Measurements from ENCODE around the gene RETN.

The RETN gene

GRCh38 chr19:7669641-7670040 lies 792 bp downstream of the RETN start:
- no peak overlapping the region for H3K27ac Mint-ChIP-seq
- no peaks in the 10 kb centered on the region for H3K9me3 Mint-ChIP-seq
- no peaks in the 10 kb centered on the region for H3K36me3 Mint-ChIP-seq
- H3K27me3 Mint-ChIP-seq: peaks cover 17% of the 10 kb centered on the region
- H3K4me1 Mint-ChIP-seq: peaks cover 20% of the 10 kb centered on the region
- H3K4me3 Mint-ChIP-seq: peak overlapping the region; percentile 20

DNA sequence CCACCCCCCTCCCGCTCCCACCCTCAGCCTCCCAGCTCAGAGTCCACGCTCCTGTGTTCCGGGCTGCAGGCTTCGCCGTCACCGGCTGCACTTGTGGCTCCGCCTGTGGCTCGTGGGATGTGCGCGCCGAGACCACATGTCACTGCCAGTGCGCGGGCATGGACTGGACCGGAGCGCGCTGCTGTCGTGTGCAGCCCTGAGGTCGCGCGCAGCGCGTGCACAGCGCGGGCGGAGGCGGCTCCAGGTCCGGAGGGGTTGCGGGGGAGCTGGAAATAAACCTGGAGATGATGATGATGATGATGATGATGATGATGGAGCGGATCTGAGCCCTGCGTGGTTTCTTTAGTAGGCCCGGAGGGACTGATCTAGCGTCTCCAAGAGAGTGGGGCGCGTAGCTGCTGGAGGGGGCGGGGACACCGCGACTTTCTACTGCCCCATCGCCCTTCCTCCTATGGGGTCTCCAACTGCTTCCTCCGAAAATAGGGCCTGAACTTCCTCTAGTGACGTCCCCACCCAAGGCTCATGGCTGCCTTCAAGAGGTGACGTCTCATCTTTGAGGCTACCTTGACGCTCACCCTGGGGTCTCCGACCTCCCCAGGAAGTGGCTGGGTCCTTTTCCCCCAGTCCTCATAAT lies 1.4 kb downstream of the RETN start:
- H3K9me3 Mint-ChIP-seq: no peaks in the 10 kb centered on the region
- H3K4me3 Mint-ChIP-seq: peak overlapping the region; percentile 67
- H3K27me3 Mint-ChIP-seq: peaks cover 17% of the 10 kb centered on the region

GRCh38 chr19:7670790-7671189 lies 1.9 kb downstream of the RETN start:
- Mint-ChIP-seq H3K9me3 (no peaks in the 10 kb centered on the region), H3K27ac (no peak overlapping the region), H3K4me3 (peak overlapping the region; percentile 67), H3K36me3 (no peaks in the 10 kb centered on the region), H3K4me1 (peaks cover 22% of the 10 kb centered on the region), H3K27me3 (peaks cover 18% of the 10 kb centered on the region)

More for the DNA sequence above, 1.4 kb downstream of the RETN start:
- H3K4me1 Mint-ChIP-seq: peaks cover 21% of the 10 kb centered on the region
- no peaks in the 10 kb centered on the region for H3K36me3 Mint-ChIP-seq
- no peak overlapping the region for H3K27ac Mint-ChIP-seq

DNA sequence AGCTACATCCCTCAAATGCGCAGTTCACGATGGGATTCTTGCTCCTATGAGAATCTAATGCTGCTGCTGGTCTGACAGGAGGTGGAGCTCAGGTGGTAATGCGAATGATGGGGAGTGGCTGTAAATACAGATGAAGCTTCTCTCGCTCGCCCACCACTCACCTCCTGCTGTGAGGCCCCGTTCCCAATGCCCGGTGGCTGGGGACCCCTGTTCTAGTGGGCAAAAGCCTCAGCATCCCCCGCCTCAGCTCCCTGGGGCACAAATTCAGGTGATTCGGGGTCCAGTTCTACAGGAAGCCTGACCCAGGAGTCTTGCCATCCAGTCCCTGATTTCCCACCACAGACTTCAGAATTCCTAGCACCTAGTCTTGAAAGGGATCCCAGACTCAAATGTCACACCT lies 3.7 kb downstream of the RETN start:
- Mint-ChIP-seq H3K4me3 (no peak overlapping the region), H3K27ac (no peak overlapping the region), H3K36me3 (no peaks in the 10 kb centered on the region), H3K4me1 (peaks cover 36% of the 10 kb centered on the region), H3K9me3 (no peaks in the 10 kb centered on the region), H3K27me3 (peaks cover 21% of the 10 kb centered on the region)

GRCh38 chr19:7674010-7675005 lies 5.5 kb downstream of the RETN start:
- H3K9me3 Mint-ChIP-seq: no peaks in the 10 kb centered on the region
- peaks cover 48% of the 10 kb centered on the region for H3K4me1 Mint-ChIP-seq
- no peaks in the 10 kb centered on the region for H3K36me3 Mint-ChIP-seq
- no peak overlapping the region for H3K4me3 Mint-ChIP-seq
- peaks cover 22% of the 10 kb centered on the region for H3K27me3 Mint-ChIP-seq
- H3K27ac Mint-ChIP-seq: no peak overlapping the region

GRCh38 chr19:7676376-7676775 lies 7.5 kb downstream of the RETN start:
- no peak overlapping the region for H3K4me3 Mint-ChIP-seq
- peaks cover 49% of the 10 kb centered on the region for H3K4me1 Mint-ChIP-seq
- peaks cover 16% of the 10 kb centered on the region for H3K27me3 Mint-ChIP-seq
- no peaks in the 10 kb centered on the region for H3K9me3 Mint-ChIP-seq
- no peaks in the 10 kb centered on the region for H3K36me3 Mint-ChIP-seq
- no peak overlapping the region for H3K27ac Mint-ChIP-seq

DNA sequence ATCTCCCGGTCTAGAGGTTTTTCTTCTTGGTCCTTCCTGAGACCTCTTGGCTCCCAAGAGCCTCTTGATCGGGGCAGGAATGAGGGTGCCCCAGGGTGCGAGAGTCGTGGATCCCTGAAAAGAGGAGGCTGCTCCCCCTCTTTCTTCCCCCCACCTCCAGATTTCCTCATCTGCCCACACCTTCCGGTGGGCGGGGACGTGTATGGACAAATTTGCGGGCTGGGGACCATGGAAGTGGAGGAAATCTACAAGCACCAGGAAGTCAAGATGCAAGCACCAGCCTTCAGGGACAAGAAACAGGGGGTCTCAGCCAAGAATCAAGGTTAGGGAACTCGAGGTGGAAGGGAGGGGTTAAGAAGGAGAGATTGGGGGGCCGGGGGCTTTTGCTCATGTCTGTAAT lies 8.0 kb downstream of the RETN start, which contains the start of gene MCEMP1:
Gene MCEMP1, plus strand, starts transcription at position 237 of the 400 bp plus-strand sequence. Its CDS starts 31 bp downstream, at position 268.
- Mint-ChIP-seq H3K4me1 (peaks cover 51% of the 10 kb centered on the region), H3K27me3 (peaks cover 13% of the 10 kb centered on the region), H3K36me3 (no peaks in the 10 kb centered on the region), H3K4me3 (peak within 1 kb of the TSS; percentile 31), H3K27ac (peak within 1 kb of the TSS; percentile 67), H3K9me3 (no peaks in the 10 kb centered on the region)

GRCh38 chr19:7677669-7678311 lies 8.9 kb downstream of the RETN start:
- Mint-ChIP-seq H3K9me3 (no peaks in the 10 kb centered on the region), H3K4me1 (peaks cover 56% of the 10 kb centered on the region), H3K4me3 (peak overlapping the region; percentile 31), H3K27ac (peak overlapping the region; percentile 67), H3K27me3 (peaks cover 11% of the 10 kb centered on the region), H3K36me3 (no peaks in the 10 kb centered on the region)

DNA sequence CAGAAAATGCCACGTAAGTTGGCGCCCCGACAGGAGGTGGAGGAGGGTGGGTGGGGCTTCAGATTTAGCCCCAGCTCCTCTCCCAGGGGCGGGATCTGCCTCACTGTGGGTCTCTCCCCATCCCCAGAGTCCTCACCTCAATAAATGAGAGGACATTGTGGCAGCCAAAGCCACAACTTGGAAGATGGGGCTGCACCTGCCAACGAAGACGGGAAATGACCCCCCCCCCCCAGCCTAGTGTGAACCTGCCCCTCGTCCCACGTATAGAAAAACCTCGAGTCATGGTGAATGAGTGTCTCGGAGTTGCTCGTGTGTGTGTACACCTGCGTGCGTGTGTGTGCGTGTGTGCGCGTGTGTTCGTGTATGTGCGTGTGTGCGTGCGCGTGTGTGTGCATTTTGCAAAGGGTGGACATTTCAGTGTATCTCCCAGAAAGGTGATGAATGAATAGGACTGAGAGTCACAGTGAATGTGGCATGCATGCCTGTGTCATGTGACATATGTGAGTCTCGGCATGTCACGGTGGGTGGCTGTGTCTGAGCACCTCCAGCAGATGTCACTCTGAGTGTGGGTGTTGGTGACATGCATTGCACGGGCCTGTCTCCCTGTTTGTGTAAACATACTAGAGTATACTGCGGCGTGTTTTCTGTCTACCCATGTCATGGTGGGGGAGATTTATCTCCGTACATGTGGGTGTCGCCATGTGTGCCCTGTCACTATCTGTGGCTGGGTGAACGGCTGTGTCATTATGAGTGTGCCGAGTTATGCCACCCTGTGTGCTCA lies 10.3 kb downstream of the RETN start:
- Mint-ChIP-seq H3K9me3 (no peaks in the 10 kb centered on the region), H3K27me3 (peaks cover 8% of the 10 kb centered on the region), H3K27ac (peak overlapping the region; percentile 92), H3K36me3 (no peaks in the 10 kb centered on the region), H3K4me1 (peaks cover 55% of the 10 kb centered on the region), H3K4me3 (peak overlapping the region; percentile 56)

DNA sequence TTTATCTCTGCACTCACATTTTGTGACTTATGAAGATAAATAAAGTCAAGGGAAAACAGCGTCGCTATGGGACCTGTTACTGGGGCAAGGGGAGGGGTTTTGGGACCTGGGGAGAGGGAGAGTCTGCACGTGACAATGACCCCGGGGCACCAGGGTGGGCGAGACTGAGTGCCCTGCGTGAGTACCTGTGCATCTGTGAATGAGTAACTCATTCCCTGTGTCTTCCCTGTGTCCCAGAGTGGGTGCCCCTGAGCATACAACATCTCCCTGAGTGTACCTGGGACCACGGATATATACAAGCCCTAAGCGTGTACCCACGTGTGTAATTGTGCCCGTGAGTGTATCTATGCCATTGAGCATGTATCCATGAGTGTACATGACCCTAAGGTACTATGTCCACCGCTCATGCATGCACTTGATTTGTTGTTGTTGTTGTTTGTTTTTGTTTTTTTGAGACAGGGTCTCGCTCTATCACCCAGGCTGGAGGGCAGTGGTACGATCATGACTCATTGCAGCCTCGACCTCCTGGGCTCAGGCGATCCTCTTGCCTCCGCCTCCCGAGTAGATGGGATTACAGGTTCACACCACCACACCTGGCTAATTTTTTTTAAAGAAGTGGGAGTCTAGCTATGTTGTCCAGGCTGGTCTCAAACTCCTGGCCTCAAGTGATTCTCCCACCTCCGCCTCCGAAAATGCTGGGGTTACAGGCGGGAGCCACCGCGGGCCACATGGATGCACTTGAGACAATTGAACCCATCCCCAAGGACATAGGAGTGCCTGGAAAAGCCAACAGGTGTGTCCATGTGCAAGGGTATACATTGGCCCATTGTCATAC lies 11.1 kb downstream of the RETN start:
- H3K4me3 Mint-ChIP-seq: peak overlapping the region; percentile 69
- peak overlapping the region; percentile 92 for H3K27ac Mint-ChIP-seq
- no peaks in the 10 kb centered on the region for H3K36me3 Mint-ChIP-seq
- H3K9me3 Mint-ChIP-seq: no peaks in the 10 kb centered on the region
- peaks cover 8% of the 10 kb centered on the region for H3K27me3 Mint-ChIP-seq
- H3K4me1 Mint-ChIP-seq: peaks cover 49% of the 10 kb centered on the region

GRCh38 chr19:7680606-7681339 lies 11.9 kb downstream of the RETN start, which contains the start of gene TRAPPC5:
Gene TRAPPC5 (plus strand): TSS chr19:7680833. CDS start chr19:7682254, 1,421 bp downstream.
- Mint-ChIP-seq H3K4me1 (peaks cover 52% of the 10 kb centered on the region), H3K27me3 (peaks cover 6% of the 10 kb centered on the region), H3K36me3 (no peaks in the 10 kb centered on the region), H3K27ac (peak within 1 kb of the TSS; percentile 93), H3K4me3 (peak within 1 kb of the TSS; percentile 90), H3K9me3 (no peaks in the 10 kb centered on the region)

- Mint-ChIP-seq H3K36me3 (no peaks in the 10 kb centered on the region), H3K9me3 (no peaks in the 10 kb centered on the region), H3K27me3 (peaks cover 4% of the 10 kb centered on the region), H3K4me3 (peak overlapping the region; percentile 90), H3K27ac (peak overlapping the region; percentile 93), H3K4me1 (peaks cover 50% of the 10 kb centered on the region)
These were observed 12.7 kb downstream of the RETN start for GRCh38 chr19:7681340-7682174.

All from activated naive CD4-positive, alpha-beta T cell treated with anti-CD3 and anti-CD28 coated beads, Interleukin-2, amount 50 U/mL, for 24 hours (primary cell).